Stomach (tissue), 8 donors: ENCODE data around the gene TMEM38A. TPM values are rescaled to one million over a fixed set of nuclear protein-coding genes. Genes with fewer than 3 reads are reported as not detected.

Source experiments
- polyA plus RNA-seq, 3 donors: library from polyadenylated mRNA; stranded (reverse); fragments of 200-250 nt; gene quantifications; one replicate each; pipeline ENCODE4 v1.2.3, GENCODE V29; 2013
- small RNA-seq, 4 donors: library from RNA; depleted of rRNA; stranded (forward); fragments of <200 nt; gene quantifications; one replicate each; pipeline ENCODE3, GENCODE V24; 2016
- total RNA-seq, 5 donors: library from RNA; depleted of rRNA; stranded (reverse); fragments of >200 nt; gene quantifications; one replicate each; pipeline versions ENCODE4 v1.1.0 to v1.2.3, GENCODE V29; 2014 to 2016
- donor health status: healthy with polysubstance abuse.
- donor health status: Bipolar disorder and iron deficiency.
- donor health status: healthy.

The TMEM38A gene
- total and polyA plus RNA-seq, 8 donors, result 0.58 to 69.4 (median 8.8) TPM

Small RNA genes within 50 kb of the gene (small RNA-seq; reads per million reads assigned to genes)
- gene AC008737.2, result 0 reads per million in 4 donors

Other genes with a start within 250 kb of the TMEM38A start
- 10 to 100 TPM; 17.7 to 67.7 (median 26.1) TPM for gene EPS15L1, start 189.2 kb upstream of the TMEM38A start, total RNA-seq
- gene EPS15L1, start 189.2 kb upstream of the TMEM38A start, polyA plus RNA-seq, result 10 to 100 TPM; 15.6 to 20.2 (median 16.2) TPM
- gene CALR3, start 165.0 kb upstream of the TMEM38A start, total RNA-seq, result not detected
- gene CALR3, start 165.0 kb upstream of the TMEM38A start, polyA plus RNA-seq, result not detected
- 10 to 100 TPM in 1 of 5 donors, 1 to 10 TPM in 3, not detected in 1; 2.6 to 40.3 (median 5.2) TPM for gene C19orf44, start 164.7 kb upstream of the TMEM38A start, total RNA-seq
- 1 to 10 TPM; 2.4 to 3.9 (median 3.2) TPM for gene C19orf44, start 164.7 kb upstream of the TMEM38A start, polyA plus RNA-seq
- gene CHERP, start 118.7 kb upstream of the TMEM38A start, total RNA-seq, result 10 to 100 TPM in 2 of 5 donors, 1 to 10 TPM in 3; 3.5 to 64.7 (median 9.0) TPM
- 10 to 100 TPM; 11.5 to 15.8 (median 11.6) TPM for gene CHERP, start 118.7 kb upstream of the TMEM38A start, polyA plus RNA-seq
- gene SLC35E1, start 88.7 kb upstream of the TMEM38A start, total RNA-seq, result 10 to 100 TPM; 18.3 to 63.7 (median 52.5) TPM
- gene SLC35E1, start 88.7 kb upstream of the TMEM38A start, polyA plus RNA-seq, result 10 to 100 TPM; 16.2 to 21.7 (median 16.8) TPM
- 10 to 100 TPM in 2 of 5 donors, 1 to 10 TPM in 2, under 1 TPM in 1; 0.58 to 41.7 (median 6.2) TPM for gene MED26, start 32.9 kb upstream of the TMEM38A start, total RNA-seq
- gene MED26, start 32.9 kb upstream of the TMEM38A start, polyA plus RNA-seq, result 1 to 10 TPM; 2.9 to 4.8 (median 3.8) TPM
- 100 to 1,000 TPM in 2 of 5 donors, 10 to 100 TPM in 3; 35.9 to 224 (median 93.4) TPM for gene SMIM7, start 995 bp upstream of the TMEM38A start, total RNA-seq
- 100 to 1,000 TPM in 1 of 3 donors, 10 to 100 TPM in 2; 78.3 to 106 (median 83.0) TPM for gene SMIM7, start 995 bp upstream of the TMEM38A start, polyA plus RNA-seq
- gene NWD1, start 58.7 kb downstream of the TMEM38A start, total RNA-seq, result 1 to 10 TPM in 2 of 5 donors, under 1 TPM in 3; 0.55 to 7.0 (median 0.87) TPM
- under 1 TPM; 0.44 to 0.76 (median 0.68) TPM for gene NWD1, start 58.7 kb downstream of the TMEM38A start, polyA plus RNA-seq
- 100 to 1,000 TPM in 3 of 5 donors, 10 to 100 TPM in 2; 49.9 to 566 (median 123) TPM for gene SIN3B, start 168.3 kb downstream of the TMEM38A start, total RNA-seq
- 10 to 100 TPM in 2 of 3 donors, 1 to 10 TPM in 1; 9.2 to 18.6 (median 14.9) TPM for gene SIN3B, start 168.3 kb downstream of the TMEM38A start, polyA plus RNA-seq
- 1 to 10 TPM in 3 of 5 donors, under 1 TPM in 1, not detected in 1; 0.58 to 6.8 (median 2.8) TPM for gene F2RL3, start 227.9 kb downstream of the TMEM38A start, total RNA-seq
- gene F2RL3, start 227.9 kb downstream of the TMEM38A start, polyA plus RNA-seq, result 1 to 10 TPM; 1.4 to 3.0 (median 1.8) TPM